SIG-M5 (cell line): Measurements from ENCODE around the gene MCAM.

Source experiments
- DNase-seq: peaks from one replicate; lab custom pipeline; 2025; lab: John Stamatoyannopoulos, UW

MCAM gene

DNA sequence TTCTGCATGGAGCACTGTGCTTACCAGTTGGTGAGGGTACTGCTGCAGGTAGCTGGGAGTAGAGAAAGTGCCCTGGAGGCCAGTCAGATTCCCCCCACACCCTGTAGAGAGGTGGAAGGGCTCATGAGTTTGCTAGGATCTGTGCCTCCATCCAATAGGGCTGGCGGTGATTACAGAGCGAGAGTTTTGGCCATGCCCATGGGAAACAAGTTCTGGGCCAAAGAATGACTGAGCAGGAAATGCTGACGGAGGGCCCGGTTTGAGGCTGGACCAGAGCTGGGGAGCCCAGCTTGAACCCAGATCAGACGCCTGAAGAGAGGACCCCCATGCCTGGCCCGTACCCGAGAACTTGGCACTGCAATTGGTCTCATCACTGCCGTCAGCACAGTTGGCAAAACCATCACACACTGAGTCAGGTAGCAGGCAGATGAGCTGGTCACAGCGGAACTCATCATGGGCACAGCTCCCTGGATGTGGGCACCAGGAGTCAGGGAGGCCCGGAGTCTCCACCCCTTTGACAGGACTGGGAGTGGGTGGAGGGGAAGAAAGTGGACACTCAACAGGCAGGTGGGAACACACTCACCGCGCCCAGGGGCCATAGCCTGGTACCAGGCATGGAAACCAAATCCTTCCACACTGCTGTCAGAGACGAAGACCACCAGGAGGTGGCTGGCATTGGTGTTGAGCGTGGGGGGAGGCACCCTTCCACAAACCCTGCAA is 27.5 kb upstream of the MCAM start:
- DNase-seq = no peak

DNA sequence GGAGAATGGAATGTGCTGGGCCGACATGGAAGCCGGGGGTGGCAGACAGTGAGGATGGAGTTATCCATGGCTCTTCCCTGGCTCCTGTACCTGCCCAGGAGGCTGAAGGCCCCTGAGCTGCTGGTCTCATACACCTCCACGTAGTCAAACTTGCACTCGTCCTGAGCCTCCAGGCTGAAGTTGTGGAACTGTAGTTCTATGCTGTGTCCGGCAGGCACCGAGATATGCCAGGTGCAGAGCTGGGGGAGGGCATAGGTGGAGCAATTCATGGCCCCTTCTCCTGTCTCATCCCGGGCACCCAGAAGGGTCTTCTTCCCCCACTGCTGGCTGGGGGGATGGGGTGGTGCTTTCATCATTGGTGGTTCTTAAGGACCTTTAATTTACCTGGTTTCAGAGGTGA is 26.8 kb upstream of the MCAM start:
- no peak for DNase-seq

DNA sequence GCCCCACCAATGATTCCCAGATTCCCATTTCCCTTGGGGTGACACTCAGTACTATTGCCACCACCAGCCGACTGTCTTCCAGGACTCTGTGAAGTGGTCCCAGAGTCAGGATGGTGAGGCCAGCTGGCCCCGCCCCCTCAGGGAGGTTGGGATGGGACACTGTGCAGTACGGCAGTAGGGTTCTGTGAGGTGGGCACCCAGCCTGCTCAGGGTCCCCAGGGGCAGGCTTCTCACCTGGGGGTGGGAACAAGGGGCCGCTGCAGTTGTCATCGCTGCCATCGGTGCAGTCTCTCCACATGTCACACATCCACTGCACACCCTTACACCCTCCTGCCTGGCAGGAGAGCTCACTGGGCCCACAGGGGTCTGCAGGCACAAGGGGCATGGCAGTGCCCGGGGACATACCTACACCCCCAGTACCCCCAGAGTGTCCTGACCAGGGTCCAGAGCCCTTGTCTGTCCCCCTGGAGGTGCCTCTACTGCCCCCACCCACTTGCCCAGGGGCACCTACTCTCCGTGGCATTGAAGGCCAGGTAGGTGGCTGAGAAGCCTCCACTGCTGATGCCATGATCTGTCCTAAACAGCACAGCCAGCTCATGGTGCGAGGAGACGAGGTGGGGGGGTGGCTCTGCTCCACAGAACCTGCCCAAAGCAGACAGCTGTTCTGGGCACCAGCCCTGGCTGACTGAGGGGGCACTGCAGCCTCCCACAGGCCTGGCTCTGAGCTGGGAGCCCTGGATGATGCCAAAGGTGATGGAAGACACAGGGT is 25.6 kb upstream of the MCAM start:
- DNase-seq = no peak

DNA sequence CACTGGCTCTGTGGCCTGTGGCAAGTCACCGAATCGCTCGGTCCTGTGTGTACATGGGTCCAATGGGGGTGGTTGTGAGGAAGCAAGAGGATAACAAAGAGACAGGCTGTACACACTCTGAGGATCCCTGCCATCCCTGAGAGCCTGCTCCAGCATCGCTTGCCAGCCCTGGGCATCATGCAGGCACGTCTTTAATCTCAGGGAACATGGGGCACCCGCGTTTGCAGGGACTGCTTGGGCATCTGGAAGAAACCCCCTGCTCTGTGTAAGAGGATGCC is 25.0 kb upstream of the MCAM start:
- no peak for DNase-seq

DNA sequence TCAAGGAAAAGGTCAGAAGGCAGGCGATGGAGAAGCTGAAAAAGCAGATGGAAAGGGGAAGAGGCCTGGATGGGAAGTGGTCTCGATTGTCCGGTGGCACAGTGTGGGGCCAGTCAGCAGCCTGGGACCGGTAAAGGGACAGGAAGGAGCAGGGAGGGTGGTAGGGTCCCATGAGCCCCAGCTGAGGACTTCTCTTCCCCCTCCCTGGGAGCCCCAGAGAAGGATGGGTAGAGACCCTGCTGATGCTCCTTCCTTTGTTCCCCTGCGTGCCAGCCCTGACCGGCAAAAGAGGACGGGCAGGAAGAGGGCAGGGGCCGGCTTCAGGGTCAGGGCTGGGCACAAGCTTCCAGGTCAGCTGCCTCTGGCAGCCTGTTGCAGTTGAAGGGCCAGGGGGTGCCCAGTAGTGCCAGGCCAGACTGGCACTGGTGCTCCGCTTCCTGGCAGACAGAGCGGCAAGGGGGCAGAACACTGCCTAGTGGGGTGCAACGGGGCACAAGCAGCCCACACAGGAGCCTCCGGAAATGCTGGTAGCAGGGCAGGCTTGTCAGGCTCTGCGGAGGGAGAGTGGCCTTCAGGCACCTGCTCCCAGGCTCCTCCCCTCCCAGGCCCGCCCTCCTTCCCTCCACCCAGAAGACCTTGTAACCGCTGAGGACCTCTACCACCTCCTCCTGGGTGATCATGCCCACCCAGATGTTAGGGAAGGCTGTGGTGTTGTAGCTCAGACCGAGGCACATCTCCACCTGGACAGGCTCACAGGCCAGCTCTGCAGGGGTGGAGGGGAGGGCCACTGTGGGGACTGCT is 24.5 kb upstream of the MCAM start:
- no peak for DNase-seq

DNA sequence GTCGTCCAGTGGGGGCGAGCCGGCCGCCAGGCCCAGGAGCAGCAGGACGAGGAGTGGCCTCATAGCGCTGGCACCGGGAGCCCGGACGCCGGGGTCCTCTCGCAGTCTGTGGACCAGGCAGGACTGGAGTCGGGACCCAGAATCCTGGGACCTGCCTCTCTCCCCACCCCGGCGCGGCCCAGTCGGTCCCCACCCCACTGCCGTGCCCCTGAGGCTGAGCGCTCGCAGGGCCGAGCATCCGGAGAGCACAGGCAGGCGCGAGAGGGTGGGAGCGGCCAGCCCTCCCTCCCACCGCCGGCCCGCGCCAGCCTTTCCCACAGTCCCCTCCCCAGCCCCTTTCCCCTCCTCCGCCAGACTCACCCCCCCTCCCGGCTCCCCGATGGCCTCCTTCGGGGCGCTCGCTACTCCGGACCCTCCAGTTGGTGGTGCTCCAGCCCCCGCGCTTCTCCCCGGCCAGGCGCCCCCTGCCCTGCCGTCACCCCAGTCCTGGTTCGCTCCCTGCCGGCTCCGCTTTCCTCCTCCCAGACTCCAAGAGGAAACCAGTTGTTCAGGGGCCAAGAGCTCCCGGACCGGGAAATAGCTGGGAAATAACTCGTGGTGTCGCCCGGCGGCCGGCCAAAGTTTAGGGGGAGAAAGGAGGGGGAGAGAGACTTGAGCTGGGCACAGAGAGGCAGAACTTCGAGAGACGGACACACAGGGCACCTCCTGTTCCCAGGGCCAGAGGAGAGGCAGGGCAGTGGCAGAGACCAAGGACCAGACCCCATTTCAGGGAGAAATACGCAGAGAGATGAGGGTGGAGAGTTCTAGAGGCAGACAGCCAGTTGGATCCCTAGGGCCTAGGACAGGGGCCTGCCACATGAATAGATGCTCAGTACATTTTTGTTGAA is 23.6 kb upstream of the MCAM start, which contains the start of gene C1QTNF5:
C1QTNF5 (minus strand) TSS at position 549 of the 887 bp plus-strand sequence; CDS start at position 63, 486 bp downstream.
- DNase-seq = no peak

DNA sequence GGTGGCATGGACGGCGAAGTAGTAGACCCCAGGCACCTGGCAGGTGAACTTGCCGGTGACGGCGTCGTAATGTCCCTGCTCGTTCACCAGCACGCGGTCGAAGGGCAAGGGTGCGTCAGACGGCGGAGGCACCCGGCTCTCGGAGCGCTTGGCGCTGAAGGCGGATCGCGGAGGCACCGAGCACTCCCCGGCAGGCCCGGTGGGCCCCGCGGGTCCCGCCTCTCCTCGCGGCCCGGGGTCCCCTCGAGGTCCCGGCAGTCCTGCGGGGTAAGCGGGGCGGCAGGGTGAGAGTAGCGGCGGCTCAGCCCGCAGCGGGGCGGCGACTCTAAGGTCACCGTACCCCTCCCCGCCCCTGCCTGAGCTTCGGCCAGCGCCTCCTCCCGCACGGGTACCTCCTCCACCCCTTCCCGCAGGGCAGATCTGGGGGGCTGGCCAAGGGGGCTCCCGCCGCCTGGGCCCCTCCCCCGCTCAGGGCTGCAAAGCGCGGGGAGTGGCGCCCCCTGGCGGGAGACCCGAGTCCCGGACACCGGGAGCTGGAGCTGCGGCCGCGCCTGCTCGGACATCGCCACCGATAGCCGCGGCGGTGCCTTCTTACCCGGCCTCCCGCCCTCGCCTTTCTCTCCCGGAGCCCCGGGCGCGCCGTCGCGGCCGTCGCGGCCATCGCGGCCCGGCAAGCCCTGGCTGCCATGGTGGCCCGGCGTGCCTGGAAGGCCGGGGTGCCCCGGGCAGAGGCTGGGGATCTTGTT is 22.8 kb upstream of the MCAM start:
- DNase-seq = no peak

DNA sequence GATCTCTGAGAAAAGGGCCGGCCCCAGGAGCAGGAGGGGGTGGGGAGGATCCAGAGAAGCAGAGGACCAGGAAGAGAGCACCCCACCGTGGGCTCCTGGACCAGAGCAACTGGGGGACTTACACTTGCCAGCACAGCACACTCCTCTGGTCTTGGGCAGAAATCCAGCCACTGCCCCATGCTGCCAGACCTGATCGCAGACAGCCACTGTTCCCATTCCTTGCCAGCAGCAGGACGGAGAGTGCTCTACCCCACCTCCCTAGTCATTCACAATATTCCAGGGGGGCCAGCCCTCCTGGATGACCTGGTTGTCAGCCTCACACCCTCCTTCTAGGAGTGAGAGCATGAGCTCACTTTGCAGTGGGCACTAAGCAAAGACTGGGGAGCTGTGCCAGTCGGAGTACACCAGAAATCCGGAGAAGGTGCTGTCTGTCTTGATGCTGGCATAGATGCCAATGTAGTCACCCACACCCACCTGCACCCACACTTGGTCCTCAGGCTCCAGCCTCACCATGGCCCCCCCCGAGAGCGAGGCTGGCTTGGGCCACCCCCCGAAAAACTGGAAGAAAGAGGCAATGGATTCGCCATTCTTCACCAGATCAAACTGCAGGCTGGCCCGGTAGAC is 22.1 kb upstream of the MCAM start:
- no peak for DNase-seq

DNA sequence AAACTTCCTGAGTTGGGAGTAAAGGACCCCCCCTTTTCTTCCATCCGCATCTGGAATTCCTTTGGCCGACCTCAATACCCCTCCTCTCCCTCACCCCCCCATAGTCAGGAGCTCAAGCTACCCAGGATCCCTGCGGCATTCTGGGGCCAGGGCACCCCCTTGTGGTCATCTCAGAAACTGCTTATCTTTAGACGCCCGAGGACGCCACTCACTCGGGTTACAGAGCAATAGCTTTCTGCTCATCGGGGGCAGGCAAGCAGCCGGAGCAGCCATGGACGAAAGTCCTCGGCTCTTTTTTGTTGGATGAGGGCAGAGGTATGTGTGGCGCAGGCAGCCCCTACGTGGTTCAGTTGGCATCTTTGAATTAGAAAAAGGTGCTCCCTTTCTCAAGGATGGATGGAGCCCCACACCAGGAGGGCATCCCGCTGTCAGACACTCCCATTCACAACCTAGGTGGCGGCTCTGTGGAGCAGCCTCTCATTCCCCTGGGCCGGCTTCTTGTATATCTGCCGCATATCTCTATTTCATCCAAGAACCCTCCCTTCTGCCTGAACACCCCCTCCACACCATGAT is 21.5 kb upstream of the MCAM start:
- no peak for DNase-seq

DNA sequence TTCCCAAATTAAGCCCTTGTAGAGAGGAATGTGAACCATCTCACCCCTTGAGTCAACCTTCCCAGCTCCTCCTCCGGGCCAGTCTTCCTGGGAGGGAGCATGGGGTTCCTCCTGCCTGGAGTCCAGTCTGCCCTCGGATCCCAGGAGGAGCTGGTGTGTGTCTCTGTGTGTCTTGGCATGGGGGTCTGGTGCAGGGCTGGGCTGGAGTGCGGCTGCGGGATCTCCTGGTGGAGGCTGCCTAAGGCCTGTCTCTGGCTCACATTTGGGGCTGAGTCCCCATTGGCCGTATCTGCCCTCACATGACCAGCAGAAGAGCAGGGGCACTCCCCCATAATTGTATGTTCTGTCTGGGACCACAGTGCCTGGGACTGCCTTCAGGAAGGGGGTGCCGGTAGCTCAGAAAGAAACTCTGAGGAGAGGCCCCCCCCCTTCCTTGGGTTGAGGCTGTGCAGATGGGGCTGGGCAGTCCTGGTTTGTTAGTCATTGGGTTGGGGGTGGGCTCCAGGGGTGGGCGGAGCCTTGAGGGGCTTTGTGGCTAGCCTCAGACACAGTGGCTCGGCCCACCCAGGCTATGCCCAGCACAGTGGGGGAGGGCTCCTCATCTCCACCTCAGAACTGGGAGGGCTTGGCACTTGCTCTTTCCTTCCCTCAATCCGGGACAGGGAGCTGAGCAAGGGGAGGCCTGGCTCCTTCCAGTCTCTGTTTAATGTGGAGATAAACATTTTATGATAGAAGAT is 20.8 kb upstream of the MCAM start:
- no peak for DNase-seq

DNA sequence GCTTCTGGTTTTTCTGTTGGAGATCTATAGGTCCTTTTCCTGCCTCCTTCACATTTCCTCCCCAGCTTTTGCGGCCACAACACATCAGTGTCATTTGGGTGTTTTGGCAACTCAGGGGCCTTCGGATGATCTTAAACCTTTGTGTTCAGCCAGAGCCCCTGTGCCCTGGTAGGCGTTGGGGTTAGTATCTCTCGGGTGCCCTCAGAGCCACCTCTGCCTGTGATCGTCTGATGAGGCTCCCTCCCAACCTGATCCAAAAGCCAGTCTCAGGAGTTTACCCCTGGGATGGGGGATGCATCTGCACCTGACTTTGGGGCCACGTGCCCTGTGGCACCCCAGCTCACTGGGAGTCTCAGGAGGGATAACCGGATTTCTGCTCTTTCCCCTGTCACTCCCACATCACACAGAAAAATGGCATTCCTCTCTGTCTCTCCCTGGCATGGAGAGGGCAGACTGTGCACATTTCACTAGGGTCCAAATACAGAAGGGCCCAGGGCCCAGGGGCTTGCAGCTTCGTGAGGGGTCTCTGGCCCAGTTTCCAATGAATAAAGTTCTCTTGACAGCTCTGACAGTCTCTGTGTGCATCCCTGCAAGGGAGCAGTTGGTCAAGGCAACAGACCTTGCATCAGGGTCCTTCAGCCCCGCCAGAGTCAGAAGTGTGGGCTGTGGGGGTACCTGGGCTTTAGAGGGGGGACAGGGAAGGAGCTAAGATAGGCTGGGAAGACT is 20.0 kb upstream of the MCAM start:
- no peak for DNase-seq

DNA sequence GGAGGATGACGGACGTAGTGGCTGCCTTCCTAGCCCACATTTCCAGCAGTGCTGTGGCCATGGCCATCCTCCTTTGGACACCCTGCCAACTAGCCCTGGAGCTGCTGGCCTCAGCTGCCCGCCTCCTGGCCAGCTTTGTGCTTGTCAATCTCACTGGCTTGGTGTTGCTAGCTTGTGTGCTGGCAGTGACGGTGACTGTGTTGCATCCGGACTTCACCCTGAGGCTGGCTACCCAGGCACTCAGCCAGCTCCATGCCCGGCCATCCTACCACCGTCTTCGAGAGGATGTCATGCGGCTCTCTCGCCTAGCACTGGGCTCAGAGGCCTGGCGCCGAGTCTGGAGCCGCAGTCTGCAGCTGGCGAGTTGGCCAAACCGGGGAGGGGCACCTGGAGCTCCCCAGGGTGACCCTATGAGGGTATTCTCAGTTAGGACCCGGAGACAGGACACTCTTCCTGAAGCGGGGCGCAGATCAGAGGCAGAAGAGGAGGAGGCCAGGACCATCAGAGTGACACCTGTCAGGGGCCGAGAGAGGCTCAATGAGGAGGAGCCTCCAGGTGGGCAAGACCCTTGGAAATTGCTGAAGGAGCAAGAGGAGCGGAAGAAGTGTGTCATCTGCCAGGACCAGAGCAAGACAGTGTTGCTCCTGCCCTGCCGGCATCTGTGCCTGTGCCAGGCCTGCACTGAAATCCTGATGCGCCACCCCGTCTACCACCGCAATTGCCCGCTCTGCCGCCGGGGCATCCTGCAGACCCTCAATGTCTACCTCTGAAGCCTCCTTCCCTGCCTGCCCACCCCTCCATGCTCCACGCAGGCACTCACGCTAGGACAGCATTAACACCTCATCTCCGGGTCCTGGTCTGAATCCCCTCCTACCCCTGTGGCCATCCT is 19.0 kb upstream of the MCAM start:
- no peak for DNase-seq

DNA sequence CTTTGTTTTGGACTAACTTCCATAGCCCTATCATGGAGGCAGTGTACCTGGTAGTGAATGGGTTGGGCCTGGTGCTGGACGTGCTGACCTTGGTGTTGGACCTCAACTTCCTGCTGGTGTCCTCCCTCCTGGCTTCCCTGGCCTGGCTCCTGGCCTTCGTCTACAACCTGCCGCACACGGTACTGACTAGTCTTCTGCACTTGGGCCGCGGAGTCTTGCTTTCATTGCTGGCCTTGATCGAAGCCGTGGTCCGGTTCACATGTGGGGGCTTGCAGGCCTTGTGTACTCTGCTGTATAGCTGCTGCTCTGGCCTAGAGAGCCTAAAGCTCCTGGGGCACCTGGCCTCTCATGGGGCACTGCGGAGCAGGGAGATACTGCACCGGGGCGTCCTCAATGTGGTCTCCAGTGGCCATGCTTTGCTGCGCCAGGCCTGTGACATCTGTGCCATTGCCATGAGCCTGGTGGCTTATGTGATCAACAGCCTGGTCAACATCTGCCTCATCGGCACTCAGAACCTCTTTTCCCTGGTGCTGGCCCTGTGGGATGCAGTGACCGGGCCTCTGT is 18.2 kb upstream of the MCAM start:
- no peak for DNase-seq

DNA sequence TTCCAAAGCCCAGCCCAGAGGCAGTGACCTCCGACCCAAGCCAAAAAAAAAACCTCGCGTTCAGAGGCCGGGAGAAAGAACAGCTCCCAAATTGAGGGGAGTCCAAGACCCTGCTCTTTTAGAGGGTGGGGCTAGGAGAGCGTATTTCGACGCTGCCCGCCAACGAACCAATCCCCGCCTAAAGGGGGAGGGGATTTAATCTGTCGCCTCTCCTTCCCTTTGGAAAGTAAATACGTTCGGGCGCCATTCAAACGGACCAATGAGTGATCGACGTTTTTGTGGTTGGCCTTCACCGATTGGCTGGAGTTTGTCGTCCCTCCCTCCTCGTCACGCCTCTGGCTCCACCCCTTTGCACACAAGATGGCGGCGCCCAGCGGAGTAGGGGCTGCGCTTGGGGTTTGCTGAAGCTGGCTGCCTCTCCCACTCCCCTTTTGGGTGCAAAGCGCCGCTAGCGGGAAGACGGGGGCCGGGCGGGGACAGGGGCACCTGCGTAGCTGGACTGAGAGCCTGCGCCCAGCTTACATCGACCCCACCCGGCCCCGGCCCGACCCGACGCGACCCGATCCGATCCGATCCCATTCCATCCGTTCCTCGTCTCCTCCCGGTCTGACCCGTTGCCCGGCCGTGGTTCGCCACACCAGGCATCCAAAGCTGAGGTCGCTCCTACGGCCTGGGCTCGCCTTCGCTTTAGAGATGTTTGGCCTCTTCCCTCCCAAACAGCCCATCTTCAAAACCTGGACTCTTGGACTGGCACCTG is 17.4 kb upstream of the MCAM start, which contains the start of gene RNF26:
RNF26 (plus strand) TSS at position 354 of the 757 bp plus-strand sequence. CDS start 596 bp downstream, outside the sequence.
- DNase-seq = peak; percentile 88

DNA sequence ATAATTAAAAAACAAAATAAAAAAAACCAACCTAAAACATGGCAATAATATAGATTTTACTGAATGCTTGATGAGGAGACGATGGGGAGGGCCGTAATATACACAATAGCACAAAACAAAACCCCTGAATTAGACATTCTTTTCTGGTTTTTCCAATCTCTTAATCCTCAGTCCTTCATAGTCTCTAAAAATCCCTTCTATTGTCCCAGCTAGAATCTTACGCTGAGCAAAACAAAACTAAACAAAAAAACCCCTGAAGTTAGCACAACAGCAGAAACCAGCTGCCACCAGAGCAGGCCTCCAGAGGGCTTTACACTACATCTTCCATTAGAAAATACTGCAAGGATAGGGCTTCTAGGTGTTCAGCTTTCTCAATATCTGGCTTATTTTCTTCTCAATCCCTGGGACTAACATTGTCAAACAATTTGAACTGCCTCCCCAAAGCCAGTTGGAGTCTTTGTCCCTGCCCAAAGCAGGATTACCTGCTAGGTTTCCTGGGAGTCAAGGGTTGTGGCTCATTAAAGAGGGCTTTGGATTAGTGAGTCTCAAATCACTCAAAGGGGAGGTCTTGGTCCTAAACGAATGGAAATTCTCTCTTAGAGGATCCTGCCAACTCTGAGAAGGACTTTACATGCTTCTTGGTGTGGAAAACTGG is 15.3 kb upstream of the MCAM start:
- DNase-seq = no peak

DNA sequence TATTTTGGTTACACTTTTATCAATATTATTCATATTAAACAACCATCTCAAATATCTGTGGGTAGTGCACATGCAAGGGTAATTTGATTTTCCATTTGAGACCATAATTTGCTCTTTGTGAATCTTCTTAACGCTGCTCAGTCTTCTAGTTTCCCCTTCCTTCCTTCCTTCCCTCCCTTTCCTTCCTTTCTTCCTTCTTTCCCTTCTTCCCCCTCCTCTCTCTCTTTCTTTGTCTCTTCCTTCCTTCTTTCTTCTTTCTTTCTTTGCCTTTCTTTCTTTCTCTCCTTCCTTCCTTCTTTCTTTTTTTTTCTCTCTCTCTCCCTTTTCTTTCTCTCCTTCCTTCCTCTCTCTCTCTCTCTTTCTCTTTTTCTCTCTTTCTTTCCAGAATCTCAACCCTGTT is 13.3 kb upstream of the MCAM start:
- no peak for DNase-seq
